Measurements from ENCODE around the gene MLLT10. TPM values are rescaled to one million over a fixed set of nuclear protein-coding genes. Genes with fewer than 3 reads are reported as not detected.

MLLT10 gene
- total RNA-seq, 1 donor from 2014 or later: 61.3 TPM

- no peak overlapping the region for H3K4me3 Mint-ChIP-seq
- no peak overlapping the region for H3K4me2 ChIP-seq
- no peaks in the 10 kb centered on the region for H3K27me3 ChIP-seq
- no peak overlapping the region for H3K27ac Mint-ChIP-seq
- peaks cover 67% of the 10 kb centered on the region for H3K79me2 ChIP-seq (ENCODE audit: low read depth)
- H3K9ac ChIP-seq: no peak overlapping the region
- peak; percentile 45 for DNase-seq (ENCODE audit: low spot score)
- H3K27me3 Mint-ChIP-seq (ENCODE audit: insufficient read depth, low read depth): no peaks in the 10 kb centered on the region
- H3K4me3 ChIP-seq: no peak overlapping the region
- H3K27ac ChIP-seq: no peak overlapping the region
- peaks cover 25% of the 10 kb centered on the region for H3K36me3 Mint-ChIP-seq
- H2AFZ ChIP-seq (replicated peaks): no peak overlapping the region
- no peaks in the 10 kb centered on the region for H3K9me3 Mint-ChIP-seq
- peak; percentile 82 for TF ChIP-seq CTCF (IDR thresholded peaks at IDR 0.05)
- no peak for TF ChIP-seq EZH2phosphoT487 (IDR thresholded peaks at IDR 0.05)
- TF ChIP-seq EZH2 (IDR thresholded peaks at IDR 0.05): no peak
- H3K4me1 Mint-ChIP-seq: peaks cover 12% of the 10 kb centered on the region
- H3K9me3 ChIP-seq (ENCODE audit: low read depth): no peaks in the 10 kb centered on the region
- peaks cover 41% of the 10 kb centered on the region for H3F3A ChIP-seq (ENCODE audit: low read depth)
- H3K4me1 ChIP-seq: peaks cover 2% of the 10 kb centered on the region
- H4K20me1 ChIP-seq (ENCODE audit: low read depth): peaks cover 9% of the 10 kb centered on the region
- H3K36me3 ChIP-seq: peaks cover 18% of the 10 kb centered on the region
These were observed 141.2 kb downstream of the MLLT10 start for GRCh38 chr10:21675157-21675796.

GRCh38 chr10:21677551-21677950 lies 143.5 kb downstream of the MLLT10 start:
- Histone ChIP-seq H3K4me2 (no peak overlapping the region), H3K9ac (no peak overlapping the region), H2AFZ (replicated peaks) (no peak overlapping the region), H3K4me3 (no peak overlapping the region), H3K36me3 (peaks cover 25% of the 10 kb centered on the region), H3K4me1 (no peaks in the 10 kb centered on the region), H3K27me3 (no peaks in the 10 kb centered on the region), H3K9me3 (ENCODE audit: low read depth) (no peaks in the 10 kb centered on the region), H3K27ac (no peak overlapping the region), H3F3A (ENCODE audit: low read depth) (peaks cover 23% of the 10 kb centered on the region), H4K20me1 (ENCODE audit: low read depth) (peaks cover 9% of the 10 kb centered on the region), H3K79me2 (ENCODE audit: low read depth) (peaks cover 62% of the 10 kb centered on the region)
- no peak for TF ChIP-seq CTCF (IDR thresholded peaks at IDR 0.05)
- no peak for TF ChIP-seq EZH2phosphoT487 (IDR thresholded peaks at IDR 0.05)
- TF ChIP-seq EZH2 (IDR thresholded peaks at IDR 0.05): no peak
- H3K27me3 Mint-ChIP-seq (ENCODE audit: insufficient read depth, low read depth): no peaks in the 10 kb centered on the region
- no peak for DNase-seq (ENCODE audit: low spot score)
- no peak overlapping the region for H3K27ac Mint-ChIP-seq
- no peaks in the 10 kb centered on the region for H3K9me3 Mint-ChIP-seq
- peaks cover 2% of the 10 kb centered on the region for H3K4me1 Mint-ChIP-seq
- H3K4me3 Mint-ChIP-seq: no peak overlapping the region
- peaks cover 26% of the 10 kb centered on the region for H3K36me3 Mint-ChIP-seq

- H3K27ac Mint-ChIP-seq: no peak overlapping the region
- TF ChIP-seq CTCF (IDR thresholded peaks at IDR 0.05): no peak
- no peak for TF ChIP-seq EZH2phosphoT487 (IDR thresholded peaks at IDR 0.05)
- TF ChIP-seq EZH2 (IDR thresholded peaks at IDR 0.05): no peak
- peaks cover 4% of the 10 kb centered on the region for H4K20me1 ChIP-seq (ENCODE audit: low read depth)
These were observed 147.1 kb downstream of the MLLT10 start for GRCh38 chr10:21681156-21681555.

More at GRCh38 chr10:21681156-21681555, 147.1 kb downstream of the MLLT10 start:
- no peak overlapping the region for H3K4me2 ChIP-seq
- no peak for DNase-seq (ENCODE audit: low spot score)
- H3K36me3 ChIP-seq: peaks cover 17% of the 10 kb centered on the region
- H3K36me3 Mint-ChIP-seq: peaks cover 27% of the 10 kb centered on the region
- H3K27me3 Mint-ChIP-seq (ENCODE audit: insufficient read depth, low read depth): no peaks in the 10 kb centered on the region
- no peaks in the 10 kb centered on the region for H3K27me3 ChIP-seq
- no peak overlapping the region for H3K4me3 ChIP-seq
- no peaks in the 10 kb centered on the region for H3K4me1 ChIP-seq
- no peaks in the 10 kb centered on the region for H3K9me3 Mint-ChIP-seq
- peaks cover 6% of the 10 kb centered on the region for H3F3A ChIP-seq (ENCODE audit: low read depth)
- no peaks in the 10 kb centered on the region for H3K9me3 ChIP-seq (ENCODE audit: low read depth)
- peaks cover 72% of the 10 kb centered on the region for H3K79me2 ChIP-seq (ENCODE audit: low read depth)
- no peak overlapping the region for H2AFZ ChIP-seq (replicated peaks)
- H3K9ac ChIP-seq: no peak overlapping the region
- H3K4me3 Mint-ChIP-seq: no peak overlapping the region
- peaks cover 2% of the 10 kb centered on the region for H3K4me1 Mint-ChIP-seq
- no peak overlapping the region for H3K27ac ChIP-seq

All from neural progenitor cell (in vitro differentiated cells).